ENCODE data around the gene THAP8.

The THAP8 gene

GRCh38 chr19:36031308-36031707 lies 22.8 kb downstream of the THAP8 start:
- TF ChIP-seq CTCF (IDR thresholded peaks at IDR 0.05) = no peak

GRCh38 chr19:36030264-36031148 lies 23.6 kb downstream of the THAP8 start:
- no peak for TF ChIP-seq CTCF (IDR thresholded peaks at IDR 0.05)

- TF ChIP-seq CTCF (IDR thresholded peaks at IDR 0.05) = no peak
Measured at GRCh38 chr19:36028313-36029041, 25.6 kb downstream of the THAP8 start.

- TF ChIP-seq CTCF (IDR thresholded peaks at IDR 0.05) = no peak
Measured at GRCh38 chr19:36027696-36028095, 26.4 kb downstream of the THAP8 start.

GRCh38 chr19:36026091-36026876 lies 27.8 kb downstream of the THAP8 start:
- no peak for TF ChIP-seq CTCF (IDR thresholded peaks at IDR 0.05)

GRCh38 chr19:36025541-36025940 lies 28.5 kb downstream of the THAP8 start:
- no peak for TF ChIP-seq CTCF (IDR thresholded peaks at IDR 0.05)

- TF ChIP-seq CTCF (IDR thresholded peaks at IDR 0.05) = no peak
Measured at GRCh38 chr19:36023432-36023831, 30.7 kb downstream of the THAP8 start.

Measured in LNCAP (cell line).